Tibial artery (tissue), 4 donors: Measurements from ENCODE around the gene CCNY.

Source experiments
- DNase-seq, 2 donors: peaks; one replicate each; pipeline ENCODE4 v3.0.0-alpha.2; 2019
- H3K27ac ChIP-seq, 2 donors: fragments of 200-600 bp; sonication (generic) in 1 of 2; 1 replicate in 1 of 2; 2 replicates in 1 of 2; pipeline ENCODE4 v1.5.1; 2018 to 2019; ENCODE audit warnings: mild to moderate bottlenecking in 1 of 2
- H3K27me3 ChIP-seq, 2 donors: fragments of 200-600 bp; sonication (generic) in 1 of 2; one replicate each; pipeline versions ENCODE4 v1.5.1 to v1.6.0; 2016 to 2019
- H3K36me3 ChIP-seq, 3 donors: fragments of 200-600 bp; sonication (generic) in 2 of 3; one replicate each; pipeline ENCODE4 v1.5.1; 2016 to 2019; ENCODE audit warnings: mild to moderate bottlenecking in 2 of 3
- H3K4me1 ChIP-seq, 4 donors: fragments of 200-600 bp; sonication (generic) in 2 of 4; 1 replicate in 3 of 4; 2 replicates in 1 of 4; pipeline ENCODE4 v1.5.1; 2016 to 2019
- H3K4me3 ChIP-seq, 2 donors: fragments of 200-600 bp; sonication (generic) in 1 of 2; 1 replicate in 1 of 2; 2 replicates in 1 of 2; pipeline ENCODE4 v1.5.1; 2018 to 2019; ENCODE audit warnings: mild to moderate bottlenecking in 2 of 2
- H3K9me3 ChIP-seq, 3 donors: fragments of 200-600 bp; sonication (generic) in 1 of 3; one replicate each; pipeline ENCODE4 v1.5.1; 2016 to 2019
- CTCF ChIP-seq, 2 experiments: fragments of 200-600 bp in 1 of 2; fragments of 450-650 bp in 1 of 2; IDR thresholded peaks; one replicate each; pipeline ENCODE4 v1.5.1; 2017 to 2019; ENCODE audit warnings: antibody characterized with exemption in 2 of 2, mild to moderate bottlenecking in 1 of 2, moderate library complexity in 1 of 2
- intact Hi-C: fragments of 100-400 bp; cut with DNase I; formaldehyde crosslinking; loops from one replicate; pipeline ENCODE4 v1.15.0; 2023; ENCODE audit warnings: low total_unique reads

The CCNY gene

DNA sequence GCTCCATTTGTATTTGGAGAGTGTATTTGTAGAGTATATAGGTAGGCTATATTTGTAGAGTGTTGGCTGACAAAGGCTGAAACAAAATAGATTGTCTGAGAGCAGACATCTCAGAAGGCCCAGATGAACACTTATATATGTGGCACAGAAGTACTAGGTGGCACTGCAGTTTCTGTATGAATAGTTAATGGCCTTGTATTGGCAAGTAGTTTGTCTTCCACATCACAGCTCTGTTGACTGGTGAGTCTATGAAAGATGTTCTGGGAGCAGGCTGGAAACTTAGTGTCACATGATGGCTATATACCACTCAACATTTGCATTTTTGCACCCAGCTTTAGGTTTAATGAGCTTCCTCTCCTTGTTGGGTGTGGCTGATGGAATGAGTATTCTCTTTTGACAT, 51.9 kb downstream of the CCNY start:
- TF ChIP-seq CTCF (IDR thresholded peaks at IDR 0.05), result no peak
- Histone ChIP-seq H3K4me3 (no peak overlapping the region), H3K27me3 (no peaks in the 10 kb centered on the region), H3K36me3 (no peaks in the 10 kb centered on the region), H3K27ac (peak overlapping the region in 1 of 2 donors; percentile 1), H3K9me3 (peaks cover 0 to 8% (median 8%) of the 10 kb centered on the region in 3 donors), H3K4me1 (peaks cover 0 to 56% (median 31%) of the 10 kb centered on the region in 4 donors)
- intact Hi-C loops, result no loop called here
- DNase-seq, result no peak

GRCh38 chr10:35388682-35389081, 52.4 kb downstream of the CCNY start:
- DNase-seq, result no peak
- Histone ChIP-seq H3K36me3 (no peaks in the 10 kb centered on the region), H3K4me3 (no peak overlapping the region), H3K27ac (peak overlapping the region in 1 of 2 donors; percentile 1), H3K9me3 (peaks cover 0 to 8% (median 8%) of the 10 kb centered on the region in 3 donors), H3K4me1 (peaks cover 0 to 57% (median 34%) of the 10 kb centered on the region in 4 donors), H3K27me3 (no peaks in the 10 kb centered on the region)
- intact Hi-C loops, result no loop called here
- TF ChIP-seq CTCF (IDR thresholded peaks at IDR 0.05), result no peak

DNA sequence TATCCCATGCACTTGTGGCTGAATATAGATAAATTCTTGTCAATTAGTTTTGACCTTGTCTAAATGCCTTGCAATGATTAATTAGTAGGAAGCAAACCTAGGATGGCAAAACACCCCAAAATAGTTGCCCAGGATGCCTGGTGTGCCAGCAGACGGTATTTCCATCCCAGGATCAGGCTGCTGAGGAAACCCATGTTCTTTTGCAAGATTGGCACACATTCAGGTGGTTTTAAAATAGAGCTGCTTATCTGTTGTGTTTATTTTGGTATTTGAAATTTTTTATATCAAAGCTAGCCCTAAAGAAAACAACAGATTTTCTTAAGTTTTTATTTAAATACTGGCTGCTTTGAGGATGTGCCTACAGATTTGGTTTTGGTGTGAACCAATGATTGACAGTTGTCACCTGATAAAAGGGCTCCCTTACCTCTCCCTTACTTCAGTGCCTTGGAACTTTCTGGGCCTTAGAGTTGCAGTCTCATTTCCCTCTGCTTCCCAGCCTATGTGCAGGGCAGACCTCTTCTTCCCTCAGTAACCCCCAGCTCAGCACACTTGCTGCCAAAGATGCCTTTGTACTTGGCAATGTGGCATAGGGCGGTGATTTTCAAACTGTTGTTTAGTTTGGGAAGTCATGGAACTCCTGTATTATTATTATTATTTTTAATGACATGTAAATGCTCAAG, 54.0 kb downstream of the CCNY start:
- H3K9me3 ChIP-seq, result peaks cover 0 to 8% (median 8%) of the 10 kb centered on the region in 3 donors
- H3K4me3 ChIP-seq, result no peak overlapping the region
- DNase-seq, result peak in 1 of 2 donors; percentile 70
- intact Hi-C loops, result no loop called here
- H3K36me3 ChIP-seq, result no peaks in the 10 kb centered on the region
- H3K27me3 ChIP-seq, result no peaks in the 10 kb centered on the region
- H3K4me1 ChIP-seq, result peaks cover 0 to 69% (median 41%) of the 10 kb centered on the region in 4 donors
- peak overlapping the region; percentile 45 to 62 for H3K27ac ChIP-seq
- TF ChIP-seq CTCF (IDR thresholded peaks at IDR 0.05), result no peak

- intact Hi-C loops, result no loop called here
- Histone ChIP-seq H3K4me3 (no peak overlapping the region), H3K4me1 (peaks cover 0 to 74% (median 41%) of the 10 kb centered on the region in 4 donors), H3K9me3 (peaks cover 0 to 8% (median 8%) of the 10 kb centered on the region in 3 donors), H3K36me3 (no peaks in the 10 kb centered on the region), H3K27ac (peak overlapping the region; percentile 45 to 62), H3K27me3 (no peaks in the 10 kb centered on the region)
- no peak for DNase-seq
- TF ChIP-seq CTCF (IDR thresholded peaks at IDR 0.05), result no peak
Observed at GRCh38 chr10:35390843-35391152, 54.5 kb downstream of the CCNY start.

GRCh38 chr10:35391153-35391953, 55.0 kb downstream of the CCNY start:
- H3K4me1 ChIP-seq, result peaks cover 0 to 72% (median 39%) of the 10 kb centered on the region in 4 donors
- H3K36me3 ChIP-seq, result no peaks in the 10 kb centered on the region
- intact Hi-C loops, result no loop called here
- H3K27ac ChIP-seq, result peak overlapping the region; percentile 45 to 62
- H3K9me3 ChIP-seq, result peaks cover 0 to 8% (median 8%) of the 10 kb centered on the region in 3 donors
- no peak for TF ChIP-seq CTCF (IDR thresholded peaks at IDR 0.05)
- no peaks in the 10 kb centered on the region for H3K27me3 ChIP-seq
- no peak for DNase-seq
- no peak overlapping the region for H3K4me3 ChIP-seq
